Activated CD4-positive, alpha-beta T cell treated with anti-CD3 and anti-CD28 coated beads, Interleukin-2, amount 10 ng/mL, durations not matched to agents 24 days and 14 days (primary cell): Measurements from ENCODE around the gene PSMD7. TPM values are rescaled to one million over a fixed set of nuclear protein-coding genes. Genes with fewer than 3 reads are reported as not detected.

Experiments used
- DNase-seq: peaks from one replicate; pipeline ENCODE4 v3.0.0; 2022
- H3K27ac Mint-ChIP-seq: one replicate; pipeline ENCODE4 v1.8.0; 2022; ENCODE audit warnings: mild to moderate bottlenecking, mixed read lengths
- H3K27me3 Mint-ChIP-seq: one replicate; pipeline ENCODE4 v1.8.0; 2022; ENCODE audit warnings: mixed read lengths
- H3K36me3 Mint-ChIP-seq: one replicate; pipeline ENCODE4 v1.8.0; 2022; ENCODE audit warnings: low read depth, mild to moderate bottlenecking, mixed read lengths
- H3K4me1 Mint-ChIP-seq: one replicate; pipeline ENCODE4 v1.8.0; 2021; ENCODE audit warnings: mixed read lengths
- H3K4me3 Mint-ChIP-seq: one replicate; pipeline ENCODE4 v1.8.0; 2022; ENCODE audit warnings: mild to moderate bottlenecking, moderate library complexity, mixed read lengths
- H3K9me3 Mint-ChIP-seq: one replicate; pipeline ENCODE4 v1.8.0; 2021; ENCODE audit warnings: mixed read lengths
- intact Hi-C: fragments of 100-400 bp; cut with micrococcal nuclease; formaldehyde crosslinking; loops from one replicate; pipeline ENCODE4 v1.15.1; 2023
- total RNA-seq: library from RNA; stranded (reverse); gene quantifications from 2 replicates; pipeline ENCODE4 v1.2.3, GENCODE V29; 2022

The PSMD7 gene
- total RNA-seq, result 174 and 178 TPM in 2 replicates

DNA sequence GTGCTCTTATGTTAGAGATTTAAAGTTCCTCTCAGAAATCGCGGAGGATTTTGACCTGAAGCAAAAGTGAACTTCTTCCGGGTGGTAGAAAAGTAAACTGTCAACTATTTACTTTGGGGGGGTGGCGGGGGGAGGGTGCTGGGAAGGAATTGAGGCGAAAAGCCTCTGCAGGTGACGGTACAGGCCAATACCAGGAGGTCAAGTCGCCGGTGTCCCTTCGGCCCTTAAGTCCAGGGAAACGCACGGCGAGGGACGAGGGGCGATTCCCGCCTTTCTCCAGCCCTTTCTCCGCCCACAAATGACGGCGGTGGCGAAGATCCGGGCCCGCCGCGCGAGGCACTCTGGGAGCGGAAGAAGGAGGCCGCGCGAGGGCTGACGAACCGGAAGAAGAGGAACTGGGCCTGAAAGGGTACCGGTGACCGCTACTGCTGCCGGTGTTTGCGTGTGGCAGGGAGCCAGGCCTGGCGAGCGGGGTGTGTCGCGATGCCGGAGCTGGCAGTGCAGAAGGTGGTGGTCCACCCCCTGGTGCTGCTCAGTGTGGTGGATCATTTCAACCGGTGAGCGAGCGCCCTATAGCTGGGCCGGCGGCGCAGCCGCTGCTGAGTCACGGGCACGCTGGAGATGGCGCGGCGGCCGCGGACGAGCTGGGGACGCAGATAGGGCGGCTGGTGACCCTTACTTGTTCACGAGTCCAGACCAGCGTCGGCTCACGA is at the start of gene PSMD7:
Gene PSMD7 (plus strand): TSS at position 383 of the 713 bp plus-strand sequence. CDS start 101 bp downstream, at position 484.
- Mint-ChIP-seq H3K4me1 (peaks cover 18% of the 10 kb centered on the region), H3K27ac (peak within 1 kb of the TSS; percentile 89), H3K27me3 (no peaks in the 10 kb centered on the region), H3K36me3 (peaks cover 40% of the 10 kb centered on the region), H3K4me3 (peak within 1 kb of the TSS; percentile 89), H3K9me3 (peaks cover 4% of the 10 kb centered on the region)
- peak; percentile 97 for DNase-seq
- intact Hi-C loops, result loop anchor here (1.0 to 5.0 kb wide), 5 partner anchors 72 to 1351 kb away; partner anchors contain the start of genes ADAT1, GLG1, KARS1 and RFWD3

DNA sequence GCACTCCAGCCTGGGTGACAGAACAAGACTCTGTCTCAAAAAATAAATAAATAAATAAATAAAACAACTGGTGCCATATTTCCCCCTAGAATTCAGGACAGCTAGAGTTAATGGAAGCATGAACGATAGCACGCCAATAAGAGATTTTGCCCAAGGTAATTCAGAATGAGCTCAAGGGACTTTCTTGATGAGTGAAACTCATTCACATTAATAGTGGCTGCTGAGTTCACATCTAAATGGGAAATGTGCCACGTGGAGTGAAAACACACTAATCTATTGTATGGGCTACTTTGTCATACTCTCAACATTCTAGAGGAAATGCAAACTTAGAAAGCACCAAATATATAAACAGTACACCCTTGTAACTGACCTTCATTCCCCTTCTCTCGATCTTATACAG is 47.4 kb upstream of the PSMD7 start:
- Mint-ChIP-seq H3K9me3 (no peaks in the 10 kb centered on the region), H3K4me1 (no peaks in the 10 kb centered on the region), H3K36me3 (no peaks in the 10 kb centered on the region), H3K27ac (no peak overlapping the region), H3K27me3 (peaks cover 8% of the 10 kb centered on the region), H3K4me3 (no peak overlapping the region)
- intact Hi-C loops, result no loop called here
- no peak for DNase-seq

DNA sequence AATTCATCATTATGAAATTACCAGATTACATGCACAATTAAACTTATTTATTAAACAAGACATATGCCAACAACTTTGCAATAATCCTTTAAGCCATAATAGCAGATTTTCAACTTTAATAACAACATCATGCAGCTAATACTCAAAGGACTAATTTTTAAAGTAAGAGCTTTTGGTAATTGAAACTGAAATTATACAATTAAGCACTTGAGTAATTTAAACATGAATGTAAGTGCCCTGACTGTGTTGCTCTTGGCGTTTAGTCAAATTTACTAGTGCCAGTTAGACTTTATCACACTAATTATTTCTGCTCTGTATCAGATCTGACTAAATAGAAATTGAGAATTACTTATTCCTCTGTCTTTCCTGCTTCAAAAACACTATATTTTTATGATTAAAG is 46.8 kb upstream of the PSMD7 start:
- Mint-ChIP-seq H3K36me3 (no peaks in the 10 kb centered on the region), H3K4me3 (no peak overlapping the region), H3K4me1 (no peaks in the 10 kb centered on the region), H3K27me3 (peaks cover 8% of the 10 kb centered on the region), H3K9me3 (no peaks in the 10 kb centered on the region), H3K27ac (no peak overlapping the region)
- intact Hi-C loops, result no loop called here
- DNase-seq, result no peak

DNA sequence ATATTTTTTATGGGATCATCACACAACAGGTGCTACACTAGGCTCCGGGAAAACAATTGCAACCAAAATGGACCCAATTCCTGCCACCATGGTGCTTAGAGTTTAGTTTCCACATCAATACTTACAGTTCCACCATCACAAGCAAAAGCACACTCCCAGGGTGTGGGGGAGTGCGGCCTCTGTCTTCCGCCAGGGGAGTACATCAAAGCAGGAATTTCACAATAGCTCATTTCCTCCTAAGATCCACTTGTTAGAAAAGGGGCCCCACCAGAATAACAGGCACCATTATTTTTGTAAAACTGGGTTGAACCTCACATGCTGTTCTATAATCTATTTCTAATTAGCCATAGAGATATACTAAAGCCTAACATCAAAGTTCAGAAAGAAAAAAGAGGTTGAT is 44.3 kb upstream of the PSMD7 start:
- Mint-ChIP-seq H3K27ac (no peak overlapping the region), H3K9me3 (no peaks in the 10 kb centered on the region), H3K36me3 (no peaks in the 10 kb centered on the region), H3K4me3 (no peak overlapping the region), H3K4me1 (no peaks in the 10 kb centered on the region), H3K27me3 (peaks cover 9% of the 10 kb centered on the region)
- intact Hi-C loops, result no loop called here
- no peak for DNase-seq

DNA sequence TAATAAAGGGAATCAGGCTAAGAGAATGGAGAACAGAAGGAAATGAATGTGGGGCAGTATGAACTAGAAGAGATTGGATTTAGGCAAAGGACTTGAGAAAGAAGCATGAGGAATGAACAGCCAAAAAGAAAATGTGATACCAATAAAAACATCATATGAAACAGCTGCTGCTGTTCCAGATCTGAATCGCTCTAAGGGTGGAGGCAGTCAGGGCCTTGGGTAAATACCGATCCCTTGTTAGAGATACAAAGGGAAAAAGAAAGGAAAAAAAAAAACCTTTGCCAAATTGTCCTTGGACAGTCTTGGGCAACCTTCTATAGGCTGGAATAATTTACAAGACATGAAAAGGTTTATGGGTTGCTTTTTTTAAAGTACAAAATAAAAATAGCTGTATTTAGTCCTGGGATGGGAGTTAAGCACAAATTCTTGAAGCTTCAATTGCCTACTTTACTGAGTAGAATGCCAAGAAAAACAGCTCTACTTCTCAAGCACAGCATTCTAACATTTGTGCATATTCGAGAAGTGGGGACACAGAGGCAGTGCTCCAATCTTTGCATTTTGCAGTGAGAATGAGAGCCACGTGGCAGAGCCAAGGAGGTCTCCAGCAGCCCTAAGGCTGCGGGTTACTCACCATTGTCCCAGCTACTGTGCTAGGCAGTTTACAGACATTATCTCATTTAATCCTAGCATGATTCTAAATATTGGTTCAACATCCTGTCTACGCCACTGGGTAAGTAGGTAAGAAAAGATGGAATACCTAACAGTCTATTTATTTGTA is 43.3 kb upstream of the PSMD7 start:
- no peaks in the 10 kb centered on the region for H3K4me1 Mint-ChIP-seq
- peaks cover 6% of the 10 kb centered on the region for H3K27me3 Mint-ChIP-seq
- H3K4me3 Mint-ChIP-seq, result no peak overlapping the region
- intact Hi-C loops, result no loop called here
- H3K9me3 Mint-ChIP-seq, result no peaks in the 10 kb centered on the region
- H3K27ac Mint-ChIP-seq, result no peak overlapping the region
- H3K36me3 Mint-ChIP-seq, result no peaks in the 10 kb centered on the region
- DNase-seq, result no peak

DNA sequence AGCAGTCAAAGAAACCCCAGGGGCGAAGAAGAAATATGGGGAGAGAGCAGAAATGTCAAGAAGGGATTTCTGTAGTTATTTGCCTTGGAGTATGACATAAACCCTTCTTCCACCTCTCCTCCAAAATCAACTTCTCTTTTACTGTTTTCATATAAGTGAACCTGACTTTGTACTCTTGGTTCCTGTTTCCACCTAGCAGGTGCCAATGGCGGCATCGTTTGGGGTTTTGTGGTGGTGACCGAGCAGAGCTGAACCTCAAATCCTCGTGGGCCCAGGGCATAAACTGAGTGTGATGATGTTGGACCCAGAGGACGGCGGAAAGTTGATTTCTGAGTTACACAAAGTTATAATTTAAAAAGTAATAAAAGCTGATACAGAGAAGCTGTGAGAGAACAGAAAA is 39.6 kb upstream of the PSMD7 start:
- H3K9me3 Mint-ChIP-seq, result no peaks in the 10 kb centered on the region
- H3K36me3 Mint-ChIP-seq, result no peaks in the 10 kb centered on the region
- H3K27ac Mint-ChIP-seq, result no peak overlapping the region
- intact Hi-C loops, result no loop called here
- H3K4me1 Mint-ChIP-seq, result no peaks in the 10 kb centered on the region
- no peak for DNase-seq
- H3K27me3 Mint-ChIP-seq, result peaks cover 2% of the 10 kb centered on the region
- H3K4me3 Mint-ChIP-seq, result no peak overlapping the region

DNA sequence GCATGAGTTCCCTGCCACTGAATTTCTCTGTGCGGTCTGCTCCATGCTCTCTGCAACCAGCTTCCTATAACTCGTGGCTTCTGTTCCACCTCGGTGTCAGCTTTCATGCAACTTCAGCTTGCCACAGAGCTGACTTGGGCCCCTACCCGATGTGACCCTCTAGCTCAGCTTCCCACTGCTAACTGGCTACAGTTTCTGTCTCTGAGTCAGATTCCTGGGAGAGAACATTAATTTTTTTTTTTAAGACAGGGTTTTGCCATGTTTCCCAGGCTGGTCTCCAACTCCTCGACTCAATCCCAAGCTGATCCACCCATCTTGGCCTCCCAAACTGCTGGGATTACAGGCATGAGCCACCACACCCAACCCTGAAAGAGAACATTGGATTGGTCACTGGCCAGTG is 35.5 kb upstream of the PSMD7 start:
- no peaks in the 10 kb centered on the region for H3K36me3 Mint-ChIP-seq
- no peaks in the 10 kb centered on the region for H3K4me1 Mint-ChIP-seq
- no peak overlapping the region for H3K4me3 Mint-ChIP-seq
- no peak for DNase-seq
- no peaks in the 10 kb centered on the region for H3K9me3 Mint-ChIP-seq
- no peak overlapping the region for H3K27ac Mint-ChIP-seq
- intact Hi-C loops, result no loop called here
- H3K27me3 Mint-ChIP-seq, result peaks cover 2% of the 10 kb centered on the region

DNA sequence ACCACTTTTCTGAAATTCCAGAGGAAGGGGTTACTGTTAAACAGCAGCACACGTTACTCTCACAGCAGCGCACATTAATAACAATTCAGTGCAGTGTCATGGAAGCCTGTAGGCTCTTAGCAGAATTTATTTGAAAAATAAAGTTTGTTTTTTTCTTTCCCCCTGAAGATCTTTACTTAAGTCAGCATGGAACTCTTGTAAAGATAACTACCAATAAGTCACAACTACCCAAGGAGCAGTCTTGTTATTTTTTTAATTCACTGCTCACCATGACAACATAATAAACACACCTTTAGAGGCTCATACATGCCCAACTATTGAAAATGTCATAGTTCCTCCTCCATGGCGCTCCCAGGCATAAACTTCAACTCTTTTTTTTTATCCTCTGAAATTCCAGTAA is 31.8 kb upstream of the PSMD7 start:
- intact Hi-C loops, result no loop called here
- no peaks in the 10 kb centered on the region for H3K9me3 Mint-ChIP-seq
- no peaks in the 10 kb centered on the region for H3K36me3 Mint-ChIP-seq
- no peaks in the 10 kb centered on the region for H3K4me1 Mint-ChIP-seq
- H3K4me3 Mint-ChIP-seq, result no peak overlapping the region
- H3K27ac Mint-ChIP-seq, result no peak overlapping the region
- no peak for DNase-seq
- peaks cover 7% of the 10 kb centered on the region for H3K27me3 Mint-ChIP-seq

DNA sequence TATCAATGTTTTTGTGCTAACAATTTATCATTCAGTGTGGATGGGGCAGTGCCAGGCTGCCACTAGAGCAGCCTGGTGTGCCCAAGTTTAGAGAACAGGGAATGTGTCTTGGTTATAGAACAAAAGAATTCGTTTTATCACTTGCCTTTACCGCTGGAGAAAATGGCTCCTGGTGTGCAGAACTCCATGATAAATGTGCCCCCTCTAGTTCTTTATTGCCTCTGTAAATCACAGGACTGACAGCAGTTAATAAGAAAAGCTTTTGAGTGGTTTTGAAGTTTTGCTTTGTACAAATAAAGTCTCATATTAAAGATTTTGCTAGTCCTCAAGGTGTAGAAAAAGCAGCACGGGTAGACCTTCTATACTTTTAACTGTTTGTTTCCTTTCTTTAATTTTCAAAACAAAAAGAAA is 28.2 kb upstream of the PSMD7 start:
- Mint-ChIP-seq H3K36me3 (no peaks in the 10 kb centered on the region), H3K27ac (no peak overlapping the region), H3K4me3 (no peak overlapping the region), H3K9me3 (no peaks in the 10 kb centered on the region), H3K27me3 (peaks cover 7% of the 10 kb centered on the region), H3K4me1 (no peaks in the 10 kb centered on the region)
- intact Hi-C loops, result no loop called here
- DNase-seq, result no peak

DNA sequence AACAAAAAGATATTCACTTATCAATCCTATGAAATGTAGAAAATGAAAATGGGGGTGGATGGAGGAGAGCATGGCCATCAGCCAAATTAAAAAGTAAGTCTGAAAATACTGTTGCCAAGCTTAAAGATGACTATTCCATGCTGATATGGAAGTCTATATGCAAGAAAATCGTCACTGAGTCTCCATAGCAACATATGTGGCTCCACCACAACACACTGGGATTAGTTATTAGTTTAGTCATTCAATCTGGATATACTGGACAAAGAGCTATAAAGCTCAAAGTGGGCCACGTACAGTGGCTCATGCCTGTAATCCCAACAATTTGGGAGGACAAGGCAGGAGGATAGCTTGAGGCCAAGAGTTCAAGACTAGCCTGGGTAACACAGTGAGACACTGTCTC is 24.7 kb upstream of the PSMD7 start:
- H3K4me1 Mint-ChIP-seq, result no peaks in the 10 kb centered on the region
- H3K36me3 Mint-ChIP-seq, result no peaks in the 10 kb centered on the region

DNA sequence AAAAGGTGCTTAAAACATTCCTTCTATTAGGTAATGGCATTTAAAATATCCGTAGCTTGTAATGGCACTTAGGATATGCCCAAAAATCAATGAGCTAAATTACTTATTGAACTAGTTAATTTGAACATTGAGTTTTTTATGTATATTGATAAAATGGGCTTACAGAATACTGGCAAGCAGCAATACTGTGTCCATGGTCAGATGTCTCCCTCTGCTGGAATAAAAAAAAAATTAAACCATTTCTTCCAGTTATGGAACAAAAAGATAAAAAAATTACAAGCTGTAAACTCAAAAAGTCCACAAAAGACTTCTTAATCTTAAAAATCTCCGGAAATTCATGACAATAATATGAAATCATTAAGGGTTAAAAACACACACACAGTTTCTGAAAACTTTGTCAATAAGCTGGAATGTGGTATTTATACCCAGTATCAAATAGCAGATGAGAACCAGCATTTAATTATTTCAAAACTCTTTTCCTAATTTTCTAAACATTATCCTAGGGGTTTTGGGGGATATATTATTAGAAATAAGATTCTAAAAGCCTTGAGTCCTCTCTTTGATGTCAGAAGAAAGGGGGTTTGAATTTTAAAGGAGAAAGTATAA is 21.5 kb upstream of the PSMD7 start:
- no peaks in the 10 kb centered on the region for H3K36me3 Mint-ChIP-seq
- peaks cover 18% of the 10 kb centered on the region for H3K27me3 Mint-ChIP-seq
- H3K9me3 Mint-ChIP-seq, result peaks cover 5% of the 10 kb centered on the region
- H3K4me3 Mint-ChIP-seq, result no peak overlapping the region
- intact Hi-C loops, result no loop called here
- no peaks in the 10 kb centered on the region for H3K4me1 Mint-ChIP-seq
- H3K27ac Mint-ChIP-seq, result no peak overlapping the region
- no peak for DNase-seq

More for the DNA sequence above, 24.7 kb upstream of the PSMD7 start:
- DNase-seq, result no peak
- Mint-ChIP-seq H3K27ac (no peak overlapping the region), H3K27me3 (peaks cover 20% of the 10 kb centered on the region), H3K4me3 (no peak overlapping the region), H3K9me3 (no peaks in the 10 kb centered on the region)
- intact Hi-C loops, result no loop called here

DNA sequence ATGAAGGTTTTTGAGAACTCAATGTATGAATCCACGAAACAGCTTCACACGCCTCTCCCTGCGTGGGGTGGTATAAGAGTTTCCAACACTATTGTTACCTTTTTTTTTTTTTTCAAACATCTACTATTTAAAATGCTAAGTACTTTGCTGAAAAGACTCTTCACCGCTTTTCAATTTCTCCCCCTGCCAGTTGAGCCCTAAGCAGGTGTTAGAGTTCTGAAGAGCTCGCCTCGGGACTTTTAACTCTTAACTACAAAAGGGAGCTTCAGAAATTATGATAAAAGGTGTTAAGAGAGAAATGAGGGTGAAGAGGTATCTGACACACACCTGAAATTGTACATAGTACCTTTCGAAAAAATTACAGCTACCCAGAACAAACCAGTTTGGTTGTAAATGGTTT is 20.9 kb upstream of the PSMD7 start:
- H3K4me1 Mint-ChIP-seq, result no peaks in the 10 kb centered on the region
- peaks cover 18% of the 10 kb centered on the region for H3K27me3 Mint-ChIP-seq
- H3K36me3 Mint-ChIP-seq, result no peaks in the 10 kb centered on the region
- peaks cover 9% of the 10 kb centered on the region for H3K9me3 Mint-ChIP-seq
- no peak overlapping the region for H3K27ac Mint-ChIP-seq
- intact Hi-C loops, result no loop called here
- no peak for DNase-seq
- H3K4me3 Mint-ChIP-seq, result no peak overlapping the region

DNA sequence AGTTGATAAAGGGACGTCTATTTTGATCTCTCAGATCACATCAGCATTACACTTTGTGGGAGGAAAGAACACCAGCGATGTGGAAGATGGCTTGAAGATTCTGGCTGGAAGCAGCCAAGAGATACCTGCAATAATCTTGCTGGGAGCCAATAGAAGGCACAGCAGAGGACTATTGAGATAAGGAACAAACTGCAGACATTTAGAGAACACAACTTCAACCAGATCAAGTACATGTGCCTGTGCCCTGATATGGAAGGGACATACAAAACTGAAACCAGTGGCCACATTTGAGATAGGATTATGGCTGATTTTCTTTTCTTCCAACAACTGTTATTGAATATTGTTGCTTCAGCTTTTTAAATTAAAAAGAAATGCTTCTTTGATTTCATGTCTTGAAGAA is 18.6 kb upstream of the PSMD7 start:
- intact Hi-C loops, result no loop called here
- Mint-ChIP-seq H3K27ac (no peak overlapping the region), H3K4me1 (no peaks in the 10 kb centered on the region), H3K4me3 (no peak overlapping the region), H3K9me3 (peaks cover 9% of the 10 kb centered on the region), H3K27me3 (peaks cover 18% of the 10 kb centered on the region), H3K36me3 (no peaks in the 10 kb centered on the region)
- DNase-seq, result no peak

DNA sequence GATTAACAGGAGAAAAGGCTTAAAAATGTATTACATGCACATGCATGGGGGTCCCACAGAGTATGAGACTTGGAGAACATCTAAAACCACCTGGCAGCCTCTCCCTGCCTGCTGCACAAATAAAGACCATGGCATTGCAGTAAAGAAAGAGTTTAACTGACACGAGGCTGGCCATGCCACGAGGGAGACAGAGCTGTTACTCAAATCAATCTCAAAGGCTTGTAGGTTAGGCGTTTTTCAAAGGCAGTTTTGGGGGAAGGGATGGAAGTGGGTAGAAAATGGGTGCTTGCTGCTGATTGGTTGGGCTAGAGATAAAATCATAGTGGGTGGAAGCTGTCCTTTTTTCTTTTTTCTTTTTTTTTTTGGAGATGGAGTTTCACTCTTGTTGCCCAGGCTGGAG is 17.3 kb upstream of the PSMD7 start:
- peaks cover 18% of the 10 kb centered on the region for H3K27me3 Mint-ChIP-seq
- no peak overlapping the region for H3K27ac Mint-ChIP-seq
- DNase-seq, result no peak
- intact Hi-C loops, result no loop called here
- no peaks in the 10 kb centered on the region for H3K36me3 Mint-ChIP-seq
- peaks cover 9% of the 10 kb centered on the region for H3K9me3 Mint-ChIP-seq
- no peaks in the 10 kb centered on the region for H3K4me1 Mint-ChIP-seq
- H3K4me3 Mint-ChIP-seq, result no peak overlapping the region
